ENCODE data around the gene GLB1L.
"Not testable (repeated sequence)": the region's sequence is repeated elsewhere in the genome, so short reads cannot be mapped to it uniquely, and the experiment has no call there.

GLB1L gene

DNA sequence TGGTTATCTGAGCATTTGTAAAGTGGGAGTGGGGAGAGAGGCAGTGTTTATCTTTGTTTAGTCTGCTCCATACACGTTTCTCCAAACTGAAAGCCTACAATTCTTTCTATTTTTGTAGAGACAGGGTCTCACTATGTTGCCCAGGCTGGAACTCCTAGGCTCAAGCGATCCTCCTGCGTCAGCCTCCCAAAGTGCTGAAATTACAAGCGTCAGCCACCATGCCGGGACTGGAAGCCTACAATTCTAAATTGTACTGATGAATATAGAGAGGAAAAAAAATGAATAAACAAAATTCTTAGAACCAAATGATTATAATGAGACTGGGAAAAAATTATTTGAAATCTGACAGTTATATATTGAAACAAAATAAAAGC lies 40.1 kb downstream of the GLB1L start:
- DNase-seq = no peak

DNA sequence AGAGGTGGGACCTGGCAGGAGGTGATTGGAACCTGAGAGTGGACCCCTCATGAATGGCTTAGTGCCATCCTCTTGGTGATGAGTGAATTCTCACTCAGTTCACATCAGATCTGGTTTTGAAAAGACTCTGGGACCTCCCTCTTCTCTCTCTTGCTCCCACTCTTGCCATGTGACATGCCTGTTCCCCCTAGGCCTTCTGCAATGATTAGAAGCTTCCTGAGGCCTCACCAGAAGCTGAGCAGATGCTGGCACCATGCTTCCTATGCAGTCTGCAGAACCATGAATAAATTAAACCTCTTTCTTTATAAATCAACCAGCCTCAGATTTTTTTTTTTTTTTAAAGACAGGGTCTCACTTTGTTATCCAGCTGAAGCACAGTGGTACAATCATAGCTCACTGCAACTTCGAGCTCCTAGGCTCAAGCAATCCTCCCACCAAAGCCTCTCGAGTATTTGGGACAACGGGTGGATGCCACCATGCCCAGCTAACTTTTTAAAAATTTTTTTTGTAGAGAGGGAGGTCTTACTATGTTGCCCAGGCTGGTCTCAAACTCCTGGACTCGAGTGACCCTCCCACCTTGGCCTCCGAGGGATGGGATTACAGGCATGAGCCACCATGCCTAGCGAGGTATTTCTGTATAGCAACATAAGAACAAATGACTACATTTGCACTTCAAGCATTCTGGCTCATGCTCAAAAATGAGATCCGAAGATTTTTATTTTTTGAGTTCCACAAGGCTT lies 40.6 kb downstream of the GLB1L start:
- no peak for DNase-seq

DNA sequence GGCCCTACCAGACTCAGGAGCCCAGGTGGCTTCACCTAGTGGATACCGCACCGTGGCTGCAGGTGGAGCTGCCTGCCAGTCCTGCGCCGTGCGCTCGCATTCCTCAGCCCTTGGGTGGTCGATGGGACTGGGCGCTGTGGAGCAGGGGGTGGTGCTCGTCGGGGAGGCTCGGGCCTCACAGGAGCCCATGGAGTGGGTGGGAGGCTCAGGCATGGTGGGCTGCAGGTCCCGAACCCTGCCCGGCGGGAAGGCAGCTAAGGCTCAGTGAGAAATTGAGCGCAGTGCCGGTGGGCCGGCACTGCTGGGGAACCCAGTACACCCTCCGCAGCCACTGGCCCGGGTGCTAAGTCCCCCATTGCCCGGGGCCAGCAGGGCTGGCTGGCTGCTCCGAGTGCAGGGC lies 43.9 kb downstream of the GLB1L start:
- not testable (repeated sequence) for DNase-seq

DNA sequence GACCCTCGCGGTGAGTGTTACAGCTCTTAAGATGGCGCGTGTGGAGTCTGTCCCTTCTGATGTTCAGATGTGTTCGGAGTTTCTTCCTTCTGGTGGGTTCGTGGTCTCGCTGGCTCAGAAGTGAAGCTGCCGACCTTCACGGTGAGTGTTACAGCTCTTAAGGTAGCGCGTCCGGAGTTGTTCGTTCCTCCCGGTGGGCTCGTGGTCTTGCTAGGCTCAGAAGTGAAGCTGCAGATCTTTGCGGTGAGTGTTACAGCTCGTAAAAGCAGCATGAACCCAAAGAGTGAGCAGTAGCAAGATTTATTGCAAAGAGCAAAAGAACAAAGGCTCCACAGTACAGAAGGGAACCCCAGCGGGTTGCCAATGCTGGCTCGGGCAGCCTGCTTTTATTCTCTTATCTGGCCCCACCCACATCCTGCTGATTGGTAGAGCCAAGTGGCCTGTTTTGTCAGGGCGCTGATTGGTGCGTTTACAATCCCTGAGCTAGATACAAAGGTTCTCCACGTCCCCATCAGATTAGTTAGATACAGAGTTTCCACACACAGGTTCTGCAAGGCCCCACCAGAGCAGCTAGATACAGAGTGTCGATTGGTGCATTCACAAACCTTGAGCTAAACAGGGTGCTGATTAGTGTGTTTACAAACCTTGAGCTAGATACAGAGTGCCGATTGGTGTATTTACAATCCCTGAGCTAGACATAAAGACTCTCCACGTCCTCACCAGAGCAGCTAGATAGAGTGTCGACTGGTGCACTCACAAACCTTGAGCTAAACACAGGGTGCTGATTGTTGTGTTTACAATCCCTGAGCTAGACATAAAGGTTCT lies 44.5 kb downstream of the GLB1L start:
- DNase-seq = not testable (repeated sequence)

DNA sequence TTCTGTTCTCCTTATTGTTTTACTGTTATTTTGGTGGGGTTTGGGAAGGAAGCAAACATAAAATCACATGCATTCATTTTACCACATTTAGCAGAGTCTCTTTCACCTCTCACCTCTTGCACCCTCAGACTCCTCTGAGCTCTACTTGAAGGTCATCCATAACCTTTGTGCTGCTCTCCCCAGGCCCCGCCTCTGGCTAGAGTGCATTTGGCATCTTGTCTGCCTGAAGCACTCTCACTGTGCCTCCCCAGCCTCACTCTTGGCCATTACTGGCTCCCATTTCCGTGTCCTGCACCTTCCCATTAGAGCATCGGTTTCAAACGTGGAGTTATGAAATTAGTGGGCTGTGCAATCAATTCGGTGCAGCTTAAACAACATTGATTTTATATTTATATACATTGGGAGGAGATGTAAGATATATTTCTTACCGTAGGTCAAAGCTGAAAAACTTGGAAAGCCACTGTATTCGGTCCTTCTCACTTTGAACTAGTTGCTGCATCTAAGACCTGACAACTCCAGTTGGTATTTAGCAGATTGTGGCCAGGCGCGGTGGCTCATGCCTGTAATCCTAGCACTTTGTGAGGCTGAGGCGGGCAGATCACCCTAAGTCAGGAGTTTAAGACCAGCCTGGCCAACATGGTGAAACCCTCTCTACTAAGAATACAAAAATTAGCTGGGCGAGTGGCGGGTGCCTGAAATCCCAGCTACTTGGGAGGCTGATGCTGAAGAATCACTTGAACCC lies 45.6 kb downstream of the GLB1L start:
- DNase-seq = no peak

DNA sequence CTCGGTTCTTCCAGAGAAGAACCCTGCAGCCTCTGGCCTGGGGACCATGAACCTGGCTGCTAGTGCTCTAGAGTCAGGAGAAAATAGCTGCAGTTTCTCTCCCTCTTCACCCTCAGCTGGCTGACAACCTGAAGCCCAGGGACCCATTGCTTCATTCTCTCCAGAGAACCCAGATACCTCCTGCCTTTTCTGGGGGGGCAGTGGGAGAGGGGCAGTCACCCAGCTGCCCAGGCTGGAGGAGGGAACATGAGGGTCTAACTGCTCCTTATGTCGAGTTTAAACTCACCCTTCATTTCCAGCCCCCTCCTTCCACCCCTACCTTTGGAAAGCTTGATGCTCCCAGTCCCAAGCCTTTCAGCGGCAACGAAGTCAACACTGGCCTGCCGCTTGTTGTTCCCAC lies 46.3 kb downstream of the GLB1L start:
- DNase-seq = no peak

DNA sequence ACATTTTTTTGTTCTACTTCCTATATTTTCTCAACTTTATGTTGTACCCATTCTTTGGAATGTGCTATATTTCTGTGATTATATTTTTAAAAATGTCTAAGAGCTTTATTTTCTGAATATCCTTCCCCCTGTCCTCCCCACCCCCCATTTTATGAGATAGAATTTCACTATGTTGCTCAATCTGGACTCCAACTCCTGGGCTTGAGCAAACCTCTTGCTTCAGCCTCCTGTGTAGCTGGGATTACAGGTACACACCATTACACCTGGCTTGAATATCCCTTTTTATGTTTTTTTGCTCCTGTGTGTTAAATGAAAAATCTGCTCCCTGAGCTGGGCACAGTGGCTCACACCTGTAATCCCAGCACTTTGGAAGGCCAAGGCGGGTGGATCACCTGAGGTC lies 47.9 kb downstream of the GLB1L start:
- no peak for DNase-seq

DNA sequence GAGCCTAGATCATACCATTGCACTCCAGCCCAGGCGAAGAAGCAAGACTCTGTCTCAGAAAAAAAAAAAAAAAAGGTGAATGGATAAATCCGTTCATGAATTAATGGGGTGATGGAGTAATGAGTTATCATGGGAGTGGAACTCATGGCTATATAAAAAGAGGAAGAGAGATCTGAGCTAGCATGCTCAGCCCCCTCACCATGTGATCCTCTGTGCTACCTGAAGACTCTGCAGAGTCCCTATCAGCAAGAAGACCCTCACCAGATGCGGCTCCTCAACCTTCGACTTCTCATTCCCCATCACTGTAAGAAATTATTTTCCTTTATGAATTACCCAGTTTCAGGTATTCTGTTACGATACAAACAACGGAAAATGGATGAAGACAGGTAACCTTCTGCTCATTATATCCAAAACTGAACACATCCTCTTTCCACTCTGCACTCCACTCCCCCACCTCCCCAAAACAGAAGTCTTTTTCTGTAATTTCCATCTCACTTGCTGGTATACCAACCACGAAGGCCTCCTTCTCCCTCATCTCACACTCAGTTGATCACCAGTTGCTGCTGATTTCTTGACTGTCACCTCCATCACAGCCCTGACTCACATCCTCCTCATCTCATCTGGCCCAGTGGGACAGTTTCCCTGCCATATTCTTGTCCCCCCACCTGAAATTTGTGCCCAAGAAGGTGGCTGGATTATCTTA lies 58.3 kb downstream of the GLB1L start:
- DNase-seq = no peak
